Sigmoid colon (tissue), 4 donors: ENCODE results near the gene GABRB1.

Experiments used
- CTCF ChIP-seq, 4 experiments: fragments of 450-650 bp in 3 of 4; fragments of 200-600 bp in 1 of 4; IDR thresholded peaks; one replicate each; pipeline ENCODE4 v1.5.1; 2016 to 2019; ENCODE audit warnings: antibody characterized with exemption in 4 of 4, mild to moderate bottlenecking in 3 of 4, moderate library complexity in 2 of 4
- EP300 ChIP-seq, 4 donors: sonication (generic); formaldehyde crosslinking; IDR thresholded peaks; one replicate each; pipeline ENCODE4 v1.6.1; 2017; ENCODE audit warnings: antibody characterized with exemption in 4 of 4
- POLR2A ChIP-seq, 2 donors: fragments of 450-650 bp; IDR thresholded peaks; one replicate each; pipeline ENCODE4 v1.6.1; 2016; ENCODE audit warnings: antibody characterized with exemption in 2 of 2, mild to moderate bottlenecking in 2 of 2, moderate library complexity in 2 of 2
- POLR2AphosphoS5 ChIP-seq, 4 donors: sonication (generic); formaldehyde crosslinking; IDR thresholded peaks; one replicate each; pipeline ENCODE4 v1.6.1; 2017; ENCODE audit warnings: antibody characterized with exemption in 4 of 4

GRCh38 chr4:47040828-47041227 is 9.5 kb downstream of the GABRB1 start:
- TF ChIP-seq POLR2AphosphoS5 (IDR thresholded peaks at IDR 0.05) (no peak), CTCF (IDR thresholded peaks at IDR 0.05) (no peak), EP300 (IDR thresholded peaks at IDR 0.05) (no peak), POLR2A (IDR thresholded peaks at IDR 0.05) (no peak)
